Effector memory CD4-positive, alpha-beta T cell (primary cell): ENCODE data around the gene IL18BP.

Experiments
- DNase-seq, 3 donors: peaks; one replicate each; pipeline ENCODE4 v3.0.0-alpha.2; 2020
- H3K27ac ChIP-seq: 2 replicates; pipeline ENCODE4 v1.7.0; 2013; ENCODE audit warnings: mild to moderate bottlenecking, low read length, moderate library complexity; ENCODE audit not compliant: insufficient read depth, poor library complexity, severe bottlenecking
- H3K27me3 ChIP-seq: replicated peaks from 2 replicates; pipeline ENCODE4 v1.7.0; 2013; ENCODE audit warnings: mild to moderate bottlenecking, low read length; ENCODE audit not compliant: insufficient read depth, control insufficient read depth, poor library complexity, severe bottlenecking
- H3K36me3 ChIP-seq: 2 replicates; pipeline ENCODE4 v1.7.0; 2013; ENCODE audit warnings: mild to moderate bottlenecking, low read length, moderate library complexity; ENCODE audit not compliant: control insufficient read depth, insufficient read depth
- H3K4me1 ChIP-seq: 2 replicates; pipeline ENCODE4 v1.7.0; 2013; ENCODE audit warnings: low read length, mild to moderate bottlenecking; ENCODE audit not compliant: control insufficient read depth, insufficient read depth, poor library complexity, severe bottlenecking
- H3K4me3 ChIP-seq: 2 replicates; pipeline ENCODE4 v1.7.0; 2013; ENCODE audit warnings: low read length, low read depth, mild to moderate bottlenecking; ENCODE audit not compliant: insufficient read depth, poor library complexity, severe bottlenecking
- H3K9me3 ChIP-seq: 2 replicates; pipeline ENCODE4 v1.7.0; 2013; ENCODE audit warnings: mild to moderate bottlenecking, low read length, moderate library complexity; ENCODE audit not compliant: control insufficient read depth

IL18BP gene

GRCh38 chr11:71995726-71996291 lies 2.9 kb upstream of the IL18BP start:
- peaks cover under 1% of the 10 kb centered on the region for H3K36me3 ChIP-seq
- H3K27ac ChIP-seq, result no peak overlapping the region
- H3K27me3 ChIP-seq, result no peaks in the 10 kb centered on the region
- no peak overlapping the region for H3K4me3 ChIP-seq
- H3K9me3 ChIP-seq, result no peaks in the 10 kb centered on the region
- no peak for DNase-seq
- H3K4me1 ChIP-seq, result peaks cover 20% of the 10 kb centered on the region

- H3K9me3 ChIP-seq, result no peaks in the 10 kb centered on the region
- no peaks in the 10 kb centered on the region for H3K27me3 ChIP-seq
- peaks cover 20% of the 10 kb centered on the region for H3K4me1 ChIP-seq
- H3K36me3 ChIP-seq, result no peaks in the 10 kb centered on the region
- H3K27ac ChIP-seq, result no peak overlapping the region
- no peak for DNase-seq
- no peak overlapping the region for H3K4me3 ChIP-seq
Measured at GRCh38 chr11:71996517-71996916, 2.2 kb upstream of the IL18BP start.

- no peaks in the 10 kb centered on the region for H3K9me3 ChIP-seq
- H3K4me1 ChIP-seq, result peaks cover 20% of the 10 kb centered on the region
- H3K4me3 ChIP-seq, result no peak overlapping the region
- H3K27ac ChIP-seq, result no peak overlapping the region
- no peaks in the 10 kb centered on the region for H3K27me3 ChIP-seq
- no peak for DNase-seq
- no peaks in the 10 kb centered on the region for H3K36me3 ChIP-seq
Measured at GRCh38 chr11:71996946-71997345, 1.8 kb upstream of the IL18BP start.

GRCh38 chr11:71997594-71997993 lies 1.1 kb upstream of the IL18BP start:
- H3K4me1 ChIP-seq, result peaks cover 20% of the 10 kb centered on the region
- DNase-seq, result no peak
- no peaks in the 10 kb centered on the region for H3K9me3 ChIP-seq
- H3K4me3 ChIP-seq, result no peak overlapping the region
- no peak overlapping the region for H3K27ac ChIP-seq
- H3K36me3 ChIP-seq, result peaks cover 2% of the 10 kb centered on the region
- H3K27me3 ChIP-seq, result no peaks in the 10 kb centered on the region

GRCh38 chr11:71998061-71998460 lies 648 bp upstream of the IL18BP start:
- Histone ChIP-seq H3K27ac (no peak overlapping the region), H3K36me3 (peaks cover 7% of the 10 kb centered on the region)

GRCh38 chr11:71999362-71999761 lies 653 bp downstream of the IL18BP start:
- Histone ChIP-seq H3K27ac (peak overlapping the region; percentile 58), H3K4me3 (peak overlapping the region; percentile 54), H3K36me3 (peaks cover 20% of the 10 kb centered on the region), H3K9me3 (no peaks in the 10 kb centered on the region), H3K27me3 (no peaks in the 10 kb centered on the region), H3K4me1 (peaks cover 20% of the 10 kb centered on the region)
- DNase-seq, result no peak

More at GRCh38 chr11:71998061-71998460, 648 bp upstream of the IL18BP start:
- peaks cover 20% of the 10 kb centered on the region for H3K4me1 ChIP-seq
- H3K27me3 ChIP-seq, result no peaks in the 10 kb centered on the region
- H3K9me3 ChIP-seq, result no peaks in the 10 kb centered on the region
- DNase-seq, result no peak
- no peak overlapping the region for H3K4me3 ChIP-seq

GRCh38 chr11:71999798-72000197 lies 1.1 kb downstream of the IL18BP start:
- no peaks in the 10 kb centered on the region for H3K9me3 ChIP-seq
- peaks cover 24% of the 10 kb centered on the region for H3K36me3 ChIP-seq
- no peaks in the 10 kb centered on the region for H3K27me3 ChIP-seq
- no peak overlapping the region for H3K4me3 ChIP-seq
- no peak for DNase-seq
- H3K27ac ChIP-seq, result no peak overlapping the region
- peaks cover 20% of the 10 kb centered on the region for H3K4me1 ChIP-seq

- Histone ChIP-seq H3K36me3 (peaks cover 30% of the 10 kb centered on the region), H3K27me3 (no peaks in the 10 kb centered on the region), H3K9me3 (no peaks in the 10 kb centered on the region), H3K27ac (no peak overlapping the region), H3K4me1 (peaks cover 20% of the 10 kb centered on the region), H3K4me3 (no peak overlapping the region)
- DNase-seq, result no peak
Measured at GRCh38 chr11:72000202-72000867, 1.6 kb downstream of the IL18BP start.

- Histone ChIP-seq H3K36me3 (peaks cover 39% of the 10 kb centered on the region), H3K27me3 (no peaks in the 10 kb centered on the region), H3K4me1 (peaks cover 20% of the 10 kb centered on the region), H3K4me3 (no peak overlapping the region), H3K9me3 (no peaks in the 10 kb centered on the region), H3K27ac (no peak overlapping the region)
- DNase-seq, result no peak
Measured at GRCh38 chr11:72001285-72001684, 2.6 kb downstream of the IL18BP start.

GRCh38 chr11:72001834-72002591 lies 3.3 kb downstream of the IL18BP start:
- Histone ChIP-seq H3K36me3 (peaks cover 46% of the 10 kb centered on the region), H3K9me3 (no peaks in the 10 kb centered on the region), H3K4me1 (peaks cover 20% of the 10 kb centered on the region), H3K27ac (no peak overlapping the region), H3K27me3 (no peaks in the 10 kb centered on the region), H3K4me3 (no peak overlapping the region)
- no peak for DNase-seq
